ENCODE measurements around the gene USP3.

The USP3 gene

DNA sequence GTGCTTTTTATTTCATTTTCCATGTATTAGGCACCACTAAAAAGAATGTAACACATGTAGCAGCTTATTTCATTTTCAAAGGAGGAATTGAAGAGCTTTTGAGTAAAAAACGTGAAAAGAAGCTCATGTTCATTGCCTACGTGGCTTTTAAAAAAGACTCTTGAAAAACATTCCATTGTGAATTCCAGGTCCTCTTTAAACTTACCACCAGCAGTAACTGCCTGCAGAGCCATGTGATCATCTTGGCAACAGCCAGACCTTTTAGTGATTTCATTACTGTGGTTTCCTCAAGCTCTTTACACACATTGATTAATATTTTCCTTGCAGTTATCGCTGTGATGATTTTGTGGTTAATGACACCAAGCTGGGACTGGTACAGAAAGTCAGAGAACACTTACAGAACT is 49.0 kb downstream of the USP3 start:
- no peak for DNase-seq

GRCh38 chr15:63554337-63554927 is 50.0 kb downstream of the USP3 start:
- no peak for DNase-seq

GRCh38 chr15:63555507-63555906 is 51.1 kb downstream of the USP3 start:
- no peak for DNase-seq

- DNase-seq = no peak
These were observed 51.9 kb downstream of the USP3 start for GRCh38 chr15:63556246-63556645.

DNA sequence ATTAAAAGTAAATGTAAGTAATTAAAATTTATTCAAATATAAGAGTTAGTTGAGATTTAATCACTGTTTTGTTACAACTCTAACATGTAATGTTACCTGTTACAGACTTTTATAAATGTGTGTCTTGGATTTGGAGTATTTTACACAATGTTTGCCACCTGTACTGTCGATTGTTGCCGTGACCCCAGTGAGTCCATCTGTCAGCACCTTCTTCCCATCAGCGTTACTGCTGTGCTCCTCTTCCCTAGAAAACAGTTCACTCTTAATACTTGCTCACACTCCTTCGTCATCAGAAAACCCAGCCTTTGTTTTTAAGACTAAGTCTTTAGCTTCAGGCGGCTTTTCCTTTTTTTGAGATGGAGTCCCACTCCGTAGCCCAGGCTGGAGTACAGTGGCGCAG is 52.3 kb downstream of the USP3 start:
- DNase-seq = no peak

- no peak for DNase-seq
These were observed 55.4 kb downstream of the USP3 start for GRCh38 chr15:63559753-63560152.

GRCh38 chr15:63560741-63561448 is 56.5 kb downstream of the USP3 start:
- DNase-seq = no peak

DNA sequence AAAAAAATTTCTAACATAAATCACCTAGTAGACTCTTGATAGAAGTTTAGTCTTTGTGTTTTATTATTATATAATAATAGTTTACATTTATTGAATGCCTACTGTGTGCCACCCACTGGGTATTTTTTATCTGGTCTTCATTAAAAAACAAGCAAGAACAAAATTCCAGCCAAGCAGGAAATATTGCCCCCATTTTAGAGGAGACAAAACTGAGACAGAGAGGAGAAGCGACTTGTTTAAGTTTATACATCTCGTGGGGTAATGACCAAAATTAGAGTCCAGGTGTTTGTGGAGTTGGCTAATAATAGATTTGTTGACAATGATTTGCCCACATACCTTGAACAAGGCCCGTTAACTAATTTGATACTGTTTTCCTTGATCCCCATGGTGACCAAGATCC is 59.7 kb downstream of the USP3 start:
- DNase-seq = no peak

- DNase-seq = no peak
These were observed 61.3 kb downstream of the USP3 start for GRCh38 chr15:63565536-63566186.

- DNase-seq = no peak
These were observed 68.5 kb downstream of the USP3 start for GRCh38 chr15:63572749-63573464.

DNA sequence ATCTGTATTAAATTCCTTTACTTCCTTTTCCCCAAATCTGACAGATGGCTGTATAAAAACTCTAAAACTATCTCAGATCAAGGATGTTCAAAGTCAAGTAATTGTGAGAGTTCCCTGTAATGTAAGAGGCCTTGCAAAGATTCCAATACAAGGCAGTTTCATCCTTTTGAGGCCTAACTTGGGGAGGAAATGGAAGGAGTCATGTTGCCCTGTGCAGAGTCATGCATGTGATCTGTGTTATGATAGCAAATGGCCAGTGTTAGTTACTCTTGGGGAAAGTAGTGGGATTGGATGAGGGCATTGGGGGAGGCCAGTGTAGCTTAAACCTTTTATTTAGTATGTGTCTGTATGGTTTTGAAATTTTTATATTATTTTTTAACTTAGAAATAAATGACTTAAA is 69.1 kb downstream of the USP3 start:
- no peak for DNase-seq

GRCh38 chr15:63575312-63575711 is 70.9 kb downstream of the USP3 start:
- DNase-seq = no peak

DNA sequence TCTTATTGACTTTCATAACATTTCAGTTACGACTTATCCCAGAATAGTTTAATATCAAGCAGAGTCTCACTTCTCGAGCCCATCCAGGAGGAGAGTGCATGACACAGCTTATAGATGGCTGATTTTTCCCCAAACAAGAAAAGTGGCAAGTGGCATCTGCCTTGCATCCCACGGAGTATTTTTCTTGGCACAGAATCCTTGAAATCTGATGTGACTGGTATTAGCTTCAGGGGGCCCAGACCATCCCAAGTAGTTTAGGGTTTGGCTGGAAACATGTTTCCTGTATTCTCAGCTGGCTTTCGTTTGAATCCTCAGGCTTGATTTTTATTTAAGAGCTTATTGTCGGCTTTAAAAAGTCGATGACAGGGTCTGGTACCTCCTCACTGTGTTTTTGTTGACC is 72.0 kb downstream of the USP3 start:
- DNase-seq = no peak

DNA sequence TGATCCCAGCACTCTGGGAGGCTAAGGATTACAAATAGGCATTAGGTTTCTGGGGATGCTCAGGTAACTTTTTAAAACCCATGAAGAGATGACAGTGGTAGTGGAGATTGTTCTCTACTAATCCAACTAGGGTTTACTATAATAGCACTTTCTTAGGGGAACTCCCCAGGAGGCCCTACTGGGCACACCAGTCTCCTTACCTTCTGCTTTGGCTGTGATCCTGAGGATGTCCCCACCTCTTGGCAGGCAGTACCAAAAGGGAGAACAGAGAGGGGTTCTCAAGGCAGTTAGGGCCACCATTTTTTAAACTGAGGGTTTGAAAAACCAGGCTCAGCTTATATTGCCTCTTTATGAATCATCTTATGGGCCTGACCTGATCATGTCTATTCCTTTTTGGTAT is 77.8 kb downstream of the USP3 start:
- DNase-seq = no peak

GRCh38 chr15:63582718-63583426 is 78.5 kb downstream of the USP3 start:
- DNase-seq = no peak

- DNase-seq = no peak
These were observed 82.4 kb downstream of the USP3 start for GRCh38 chr15:63586790-63587189.

DNA sequence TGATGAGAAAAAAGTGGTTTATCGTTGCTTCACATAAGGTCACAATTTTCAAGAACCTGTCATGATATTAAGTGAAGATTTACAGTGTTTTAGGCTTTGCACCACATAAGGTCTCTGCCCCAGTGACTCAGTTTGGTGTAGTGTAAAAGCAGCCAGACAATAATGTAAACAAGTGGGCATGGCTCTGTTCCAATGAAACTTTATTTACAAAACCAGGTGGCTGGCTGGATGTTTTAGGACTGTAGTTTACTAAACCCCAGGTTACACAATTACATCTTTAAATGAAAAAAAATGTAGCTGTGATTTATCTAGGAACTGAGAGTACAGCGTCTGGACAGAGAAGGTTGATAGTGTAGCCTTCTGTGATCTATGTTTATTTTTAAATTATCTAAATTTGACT is 83.1 kb downstream of the USP3 start:
- DNase-seq = no peak

GRCh38 chr15:63588826-63589225 is 84.4 kb downstream of the USP3 start:
- no peak for DNase-seq

- DNase-seq = no peak
These were observed 89.6 kb downstream of the USP3 start for GRCh38 chr15:63593705-63594671.

GRCh38 chr15:63595065-63595464 is 90.7 kb downstream of the USP3 start:
- no peak for DNase-seq

GRCh38 chr15:63595688-63596087 is 91.3 kb downstream of the USP3 start:
- no peak for DNase-seq

DNA sequence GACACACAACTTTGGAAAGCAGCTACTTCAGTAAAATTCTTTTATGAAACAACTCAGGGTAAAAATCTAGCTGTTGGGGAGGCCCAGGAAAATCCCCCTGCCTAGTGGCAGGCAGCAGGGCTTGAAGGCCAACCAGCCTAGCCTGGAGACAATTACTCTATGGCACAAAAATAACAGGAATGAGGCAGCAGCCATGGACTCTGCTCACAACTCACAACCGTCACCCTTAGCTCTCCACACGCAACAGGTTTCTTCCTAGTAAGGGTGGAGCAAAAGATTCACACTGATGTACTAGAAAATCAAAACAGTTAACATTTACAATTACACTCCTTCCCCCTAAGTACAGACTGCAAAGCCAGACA is 92.3 kb downstream of the USP3 start:
- DNase-seq = no peak

Measured in NCI-H1694 (cell line).